NCI-H2107 (cell line): Measurements from ENCODE around the gene TMEM107.

Experiments used
- DNase-seq: peaks from one replicate; lab custom pipeline; 2025; lab: John Stamatoyannopoulos, UW

TMEM107 gene

GRCh38 chr17:8150194-8151119 is 25.7 kb downstream of the TMEM107 start:
- no peak for DNase-seq

- no peak for DNase-seq
These were observed 26.6 kb downstream of the TMEM107 start for GRCh38 chr17:8149419-8150193.

- no peak for DNase-seq
These were observed 27.6 kb downstream of the TMEM107 start for GRCh38 chr17:8148560-8148959.

- DNase-seq: no peak
These were observed 28.3 kb downstream of the TMEM107 start for GRCh38 chr17:8147805-8148404.

GRCh38 chr17:8147141-8147804 is 28.9 kb downstream of the TMEM107 start:
- no peak for DNase-seq

GRCh38 chr17:8146381-8147140 is 29.6 kb downstream of the TMEM107 start:
- DNase-seq: no peak

- no peak for DNase-seq
These were observed 30.4 kb downstream of the TMEM107 start for GRCh38 chr17:8145811-8146210.

- DNase-seq: no peak
These were observed 31.6 kb downstream of the TMEM107 start for GRCh38 chr17:8144401-8145231.

GRCh38 chr17:8143581-8144400 is 32.4 kb downstream of the TMEM107 start:
- DNase-seq: no peak

- DNase-seq: no peak
These were observed 33.1 kb downstream of the TMEM107 start for GRCh38 chr17:8142887-8143580.

GRCh38 chr17:8142158-8142886 is 33.9 kb downstream of the TMEM107 start:
- no peak for DNase-seq

GRCh38 chr17:8141741-8142140 is 34.4 kb downstream of the TMEM107 start:
- no peak for DNase-seq

GRCh38 chr17:8141045-8141444 is 35.1 kb downstream of the TMEM107 start:
- DNase-seq: no peak

GRCh38 chr17:8140065-8141029 is 35.8 kb downstream of the TMEM107 start:
- no peak for DNase-seq

GRCh38 chr17:8138672-8139371 is 37.4 kb downstream of the TMEM107 start:
- peak; percentile 93 for DNase-seq

- DNase-seq: no peak
These were observed 37.9 kb downstream of the TMEM107 start for GRCh38 chr17:8138374-8138671.
